Measurements from ENCODE around the gene CXCR3.
"Not testable (repeated sequence)": the region's sequence is repeated elsewhere in the genome, so short reads cannot be mapped to it uniquely, and the experiment has no call there.

CXCR3 gene

GRCh38 chrX:71618303-71618721, at the start of gene CXCR3:
CXCR3 (minus strand) TSS chrX:71618511; CDS start chrX:71618449, 62 bp downstream.
- peak; percentile 40 to 66 for DNase-seq (ENCODE audit: low read depth in 2 of 2)

- no peak for DNase-seq (ENCODE audit: low read depth in 2 of 2)
Measured at GRCh38 chrX:71667328-71668247, 49.3 kb upstream of the CXCR3 start, which contains the start of gene LOC101059915. LOC101059915 (plus strand) TSS chrX:71667546.

GRCh38 chrX:71666240-71667223, 48.2 kb upstream of the CXCR3 start:
- no peak for DNase-seq (ENCODE audit: low read depth in 2 of 2)

- DNase-seq (ENCODE audit: low read depth in 2 of 2): no peak
Measured at GRCh38 chrX:71665747-71666146, 47.4 kb upstream of the CXCR3 start.

- no peak for DNase-seq (ENCODE audit: low read depth in 2 of 2)
Measured at GRCh38 chrX:71664889-71665491, 46.7 kb upstream of the CXCR3 start.

- DNase-seq (ENCODE audit: low read depth in 2 of 2): not testable (repeated sequence)
Measured at GRCh38 chrX:71664202-71664601, 45.9 kb upstream of the CXCR3 start.

- peak; percentile 42 to 46 for DNase-seq (ENCODE audit: low read depth in 2 of 2)
Measured at GRCh38 chrX:71663238-71663637, 44.9 kb upstream of the CXCR3 start.

GRCh38 chrX:71662654-71663053, 44.3 kb upstream of the CXCR3 start:
- DNase-seq (ENCODE audit: low read depth in 2 of 2): not testable (repeated sequence)

GRCh38 chrX:71661919-71662318, 43.6 kb upstream of the CXCR3 start:
- no peak for DNase-seq (ENCODE audit: low read depth in 2 of 2)

- no peak for DNase-seq (ENCODE audit: low read depth in 2 of 2)
Measured at GRCh38 chrX:71660562-71661416, 42.5 kb upstream of the CXCR3 start.

- no peak for DNase-seq (ENCODE audit: low read depth in 2 of 2)
Measured at GRCh38 chrX:71659959-71660358, 41.6 kb upstream of the CXCR3 start.

- no peak for DNase-seq (ENCODE audit: low read depth in 2 of 2)
Measured at GRCh38 chrX:71659342-71659741, 41.0 kb upstream of the CXCR3 start.

- DNase-seq (ENCODE audit: low read depth in 2 of 2): no peak
Measured at GRCh38 chrX:71657267-71657666, 39.0 kb upstream of the CXCR3 start.

- no peak for DNase-seq (ENCODE audit: low read depth in 2 of 2)
Measured at GRCh38 chrX:71653344-71653743, 35.0 kb upstream of the CXCR3 start.

GRCh38 chrX:71652405-71652804, 34.1 kb upstream of the CXCR3 start:
- DNase-seq (ENCODE audit: low read depth in 2 of 2): peak in 1 of 2 experiments; percentile 39

- DNase-seq (ENCODE audit: low read depth in 2 of 2): no peak
Measured at GRCh38 chrX:71650333-71650969, 32.1 kb upstream of the CXCR3 start.

GRCh38 chrX:71644406-71644805, 26.1 kb upstream of the CXCR3 start:
- DNase-seq (ENCODE audit: low read depth in 2 of 2): not testable (repeated sequence)

- DNase-seq (ENCODE audit: low read depth in 2 of 2): no peak
Measured at GRCh38 chrX:71640002-71640401, 21.7 kb upstream of the CXCR3 start.

GRCh38 chrX:71638409-71638808, 20.1 kb upstream of the CXCR3 start:
- DNase-seq (ENCODE audit: low read depth in 2 of 2): no peak

- no peak for DNase-seq (ENCODE audit: low read depth in 2 of 2)
Measured at GRCh38 chrX:71637848-71638247, 19.5 kb upstream of the CXCR3 start.
